ENCODE results near the gene MGMT.

GRCh38 chr10:129599160-129599559 lies 132.1 kb downstream of the MGMT start:
- TF ChIP-seq CTCF (conservative IDR thresholded peaks at IDR 0.05 in 1 of 2, IDR thresholded peaks at IDR 0.05 in 1 of 2; ENCODE audit: extremely low read depth in 1 of 2, insufficient read depth in 1 of 2, low read depth in 1 of 2, low read length in 2 of 2) = no peak
- TF ChIP-seq EZH2 (IDR thresholded peaks at IDR 0.05; ENCODE audit: borderline replicate concordance, low read length) = no peak
